ENCODE results near the gene ACER3.

GRCh38 chr11:77071671-77072605, 211.2 kb downstream of the ACER3 start:
- TF ChIP-seq CTCF (IDR thresholded peaks at IDR 0.05; ENCODE audit: poor library complexity) (no peak), EZH2 (IDR thresholded peaks at IDR 0.05; ENCODE audit: borderline replicate concordance) (no peak), EZH2phosphoT487 (IDR thresholded peaks at IDR 0.05; ENCODE audit: low read depth, severe bottlenecking, unreplicated experiment) (no peak)

Data from hepatocyte (in vitro differentiated cells).